ENCODE data around the gene NEU3. TPM values are rescaled to one million over a fixed set of nuclear protein-coding genes. Genes with fewer than 3 reads are reported as not detected.

Gene NEU3
- polyA plus RNA-seq, 1 donor (not counting 4 experiments of a cell fraction or from before 2014, with no cell fraction given) = 8.2 TPM

DNA sequence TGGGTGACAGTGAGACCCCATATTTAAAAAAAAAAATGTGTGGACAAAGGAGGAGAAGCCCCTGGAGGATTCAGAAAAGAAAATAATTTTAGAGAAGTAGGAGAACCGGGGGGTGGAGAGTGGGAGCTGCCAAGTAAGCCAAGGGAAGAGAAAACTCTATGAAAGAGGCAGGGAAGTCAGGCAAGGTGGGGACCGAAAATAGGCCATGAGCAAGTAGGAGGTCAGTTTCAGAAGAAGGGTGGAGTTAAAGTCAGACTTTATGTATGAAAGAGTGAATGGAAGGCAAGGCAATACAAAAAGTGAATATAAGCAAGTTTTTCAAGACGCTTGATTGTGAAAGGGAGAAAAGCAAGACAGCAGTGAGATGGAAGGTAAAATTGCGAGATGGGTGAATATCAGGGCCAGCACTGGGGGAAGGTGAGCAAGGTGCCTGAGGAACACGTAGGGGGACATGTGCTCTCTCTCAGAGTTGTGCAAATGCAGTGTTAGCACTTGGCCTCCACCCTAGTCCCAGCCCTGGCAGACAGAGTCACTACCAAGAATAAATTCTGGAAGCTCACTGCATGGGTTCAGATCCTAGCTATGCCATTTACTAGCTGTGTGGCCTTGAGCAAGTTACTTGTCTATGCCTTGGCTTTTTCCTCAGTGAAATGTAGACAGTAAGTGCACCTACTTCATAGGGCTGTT is 46.5 kb upstream of the NEU3 start:
- DNase-seq (ENCODE audit: low read depth, low spot score) (no peak), FAIRE-seq (no peak)
- Histone ChIP-seq H3K79me2 (ENCODE audit: control insufficient read depth, insufficient read depth, low read length) (no peaks in the 10 kb centered on the region), H3K4me2 (ENCODE audit: control insufficient read depth, extremely low read depth, insufficient read depth, low read depth, low read length) (peak overlapping the region; percentile 82), H3K9me3 (ENCODE audit: control insufficient read depth, low read depth, low read length) (no peaks in the 10 kb centered on the region), H3K9me1 (ENCODE audit: control insufficient read depth, extremely low read depth, insufficient read depth, low read length) (no peaks in the 10 kb centered on the region), H3K4me1 (ENCODE audit: control insufficient read depth, extremely low read depth, insufficient read depth, low read length) (peaks cover 45% of the 10 kb centered on the region), H3K9ac (ENCODE audit: control insufficient read depth, extremely low read depth, insufficient read depth, low read length) (peak overlapping the region; percentile 66), H3K27me3 (ENCODE audit: control insufficient read depth, extremely low read depth, insufficient read depth, low read length) (no peaks in the 10 kb centered on the region), H2AFZ (ENCODE audit: control insufficient read depth, low read length) (peak overlapping the region; percentile 77), H3K27ac (ENCODE audit: control insufficient read depth, insufficient read depth, low read length) (peak overlapping the region; percentile 91), H3K36me3 (ENCODE audit: control insufficient read depth in 2 of 2, extremely low read depth in 1 of 2, insufficient read depth in 2 of 2, low read length in 2 of 2) (peaks cover 4% of the 10 kb centered on the region in 2 experiments), H4K20me1 (ENCODE audit: control insufficient read depth, extremely low read depth, insufficient read depth, low read length) (no peaks in the 10 kb centered on the region), H3K4me3 (ENCODE audit: control insufficient read depth in 2 of 3, extremely low read depth in 1 of 3, insufficient read depth in 2 of 3, low read depth in 1 of 3, low read length in 3 of 3) (no peak overlapping the region)
- dilution Hi-C loops (cut with MboI; ENCODE audit: extremely low pct_ligation_motif_present, low sequenced_read_pairs) = no loop called here
- no peak for TF ChIP-seq CTCF (optimal IDR thresholded peaks at IDR 0.05 in 1 of 3, IDR thresholded peaks at IDR 0.05 in 1 of 3, conservative IDR thresholded peaks at IDR 0.05 in 1 of 3; ENCODE audit: extremely low read depth in 1 of 3, insufficient read depth in 2 of 3, low read length in 3 of 3)
- TF ChIP-seq EZH2 (IDR thresholded peaks at IDR 0.05; ENCODE audit: low read length) = no peak

DNA sequence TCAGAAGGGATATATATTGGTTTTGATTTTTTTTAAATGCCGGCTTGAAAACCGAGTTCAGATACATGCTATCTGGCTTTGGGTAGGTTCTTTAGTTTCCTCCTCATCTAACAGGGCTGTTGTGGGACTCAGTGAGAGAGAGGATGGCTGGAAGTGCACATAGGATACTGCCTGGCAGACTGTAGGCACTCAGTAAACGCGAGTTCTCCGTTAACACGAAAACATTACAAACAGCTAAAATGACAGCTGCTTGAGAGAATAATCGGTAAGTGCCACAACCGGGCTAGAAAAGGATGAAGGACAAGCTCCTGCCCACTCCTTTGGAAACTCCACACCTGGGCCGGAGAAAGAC is 40.2 kb upstream of the NEU3 start:
- H3K79me2 ChIP-seq (ENCODE audit: control insufficient read depth, insufficient read depth, low read length) = peaks cover 50% of the 10 kb centered on the region
- peak overlapping the region; percentile 86 for H3K4me2 ChIP-seq (ENCODE audit: control insufficient read depth, extremely low read depth, insufficient read depth, low read depth, low read length)
- dilution Hi-C loops (cut with MboI; ENCODE audit: extremely low pct_ligation_motif_present, low sequenced_read_pairs) = no loop called here
- no peaks in the 10 kb centered on the region for H4K20me1 ChIP-seq (ENCODE audit: control insufficient read depth, extremely low read depth, insufficient read depth, low read length)
- H3K9me3 ChIP-seq (ENCODE audit: control insufficient read depth, low read depth, low read length) = no peaks in the 10 kb centered on the region
- peak overlapping the region; percentile 91 to 98 (median 98) for H3K4me3 ChIP-seq (ENCODE audit: control insufficient read depth in 2 of 3, extremely low read depth in 1 of 3, insufficient read depth in 2 of 3, low read depth in 1 of 3, low read length in 3 of 3)
- H3K36me3 ChIP-seq (ENCODE audit: control insufficient read depth in 2 of 2, extremely low read depth in 1 of 2, insufficient read depth in 2 of 2, low read length in 2 of 2) = peaks cover 0 to 13% of the 10 kb centered on the region in 2 experiments
- no peaks in the 10 kb centered on the region for H3K27me3 ChIP-seq (ENCODE audit: control insufficient read depth, extremely low read depth, insufficient read depth, low read length)
- H2AFZ ChIP-seq (ENCODE audit: control insufficient read depth, low read length) = peak overlapping the region; percentile 92
- no peak for FAIRE-seq
- TF ChIP-seq EZH2 (IDR thresholded peaks at IDR 0.05; ENCODE audit: low read length) (no peak), CTCF (optimal IDR thresholded peaks at IDR 0.05 in 1 of 3, IDR thresholded peaks at IDR 0.05 in 1 of 3, conservative IDR thresholded peaks at IDR 0.05 in 1 of 3; ENCODE audit: extremely low read depth in 1 of 3, insufficient read depth in 2 of 3, low read length in 3 of 3) (no peak)
- H3K4me1 ChIP-seq (ENCODE audit: control insufficient read depth, extremely low read depth, insufficient read depth, low read length) = peaks cover 33% of the 10 kb centered on the region
- peak overlapping the region; percentile 96 for H3K9ac ChIP-seq (ENCODE audit: control insufficient read depth, extremely low read depth, insufficient read depth, low read length)
- H3K9me1 ChIP-seq (ENCODE audit: control insufficient read depth, extremely low read depth, insufficient read depth, low read length) = no peaks in the 10 kb centered on the region
- H3K27ac ChIP-seq (ENCODE audit: control insufficient read depth, insufficient read depth, low read length) = peak overlapping the region; percentile 93
- no peak for DNase-seq (ENCODE audit: low read depth, low spot score)
